ENCODE measurements around the gene EBF3.
A peak's percentile ranks its signal among the peaks of the same experiment; 100 is the strongest.

The EBF3 gene

GRCh38 chr10:129949411-129949810, 14.7 kb downstream of the EBF3 start:
- no peak for DNase-seq (ENCODE audit: low spot score)
- no peak overlapping the region for H3K4me3 ChIP-seq
- no peak for TF ChIP-seq CTCF (IDR thresholded peaks at IDR 0.05)

GRCh38 chr10:129946859-129947258, 17.2 kb downstream of the EBF3 start:
- no peak for DNase-seq (ENCODE audit: low spot score)
- Histone ChIP-seq H3K4me3 (peak overlapping the region; percentile 62), H3K27ac (peak overlapping the region; percentile 88 to 92)
- TF ChIP-seq CTCF (IDR thresholded peaks at IDR 0.05), result no peak

More at GRCh38 chr10:129949411-129949810, 14.7 kb downstream of the EBF3 start:
- peak overlapping the region in 1 of 2 donors; percentile 59 for H3K27ac ChIP-seq

GRCh38 chr10:129945941-129946760, 17.9 kb downstream of the EBF3 start:
- no peak for TF ChIP-seq CTCF (IDR thresholded peaks at IDR 0.05)
- Histone ChIP-seq H3K27ac (peak overlapping the region; percentile 88 to 92), H3K4me3 (peak overlapping the region; percentile 62)
- no peak for DNase-seq (ENCODE audit: low spot score)

- no peak for DNase-seq (ENCODE audit: low spot score)
- Histone ChIP-seq H3K4me3 (peak overlapping the region; percentile 62), H3K27ac (peak overlapping the region; percentile 88 to 92)
- no peak for TF ChIP-seq CTCF (IDR thresholded peaks at IDR 0.05)
These were observed 18.5 kb downstream of the EBF3 start for GRCh38 chr10:129945526-129945925.

- no peak for DNase-seq (ENCODE audit: low spot score)
- peak overlapping the region; percentile 88 to 92 for H3K27ac ChIP-seq
- no peak for TF ChIP-seq CTCF (IDR thresholded peaks at IDR 0.05)
- peak overlapping the region; percentile 62 for H3K4me3 ChIP-seq
These were observed 19.0 kb downstream of the EBF3 start for GRCh38 chr10:129945064-129945463.

GRCh38 chr10:129944456-129944855, 19.6 kb downstream of the EBF3 start:
- Histone ChIP-seq H3K27ac (no peak overlapping the region), H3K4me3 (no peak overlapping the region)
- DNase-seq (ENCODE audit: low spot score), result no peak
- TF ChIP-seq CTCF (IDR thresholded peaks at IDR 0.05), result no peak

Data from coronary artery (tissue), 2 donors.